GM18867 (cell line): ENCODE measurements around the gene CTTNBP2NL.

Experiments used
- ATAC-seq: cut with Tn5 transposase; IDR thresholded peaks from one replicate; pipeline ENCODE4 v1.9.1; 2021; ENCODE audit warnings: mild to moderate bottlenecking, moderate library complexity; ENCODE audit not compliant: unreplicated experiment

CTTNBP2NL gene, protein sequence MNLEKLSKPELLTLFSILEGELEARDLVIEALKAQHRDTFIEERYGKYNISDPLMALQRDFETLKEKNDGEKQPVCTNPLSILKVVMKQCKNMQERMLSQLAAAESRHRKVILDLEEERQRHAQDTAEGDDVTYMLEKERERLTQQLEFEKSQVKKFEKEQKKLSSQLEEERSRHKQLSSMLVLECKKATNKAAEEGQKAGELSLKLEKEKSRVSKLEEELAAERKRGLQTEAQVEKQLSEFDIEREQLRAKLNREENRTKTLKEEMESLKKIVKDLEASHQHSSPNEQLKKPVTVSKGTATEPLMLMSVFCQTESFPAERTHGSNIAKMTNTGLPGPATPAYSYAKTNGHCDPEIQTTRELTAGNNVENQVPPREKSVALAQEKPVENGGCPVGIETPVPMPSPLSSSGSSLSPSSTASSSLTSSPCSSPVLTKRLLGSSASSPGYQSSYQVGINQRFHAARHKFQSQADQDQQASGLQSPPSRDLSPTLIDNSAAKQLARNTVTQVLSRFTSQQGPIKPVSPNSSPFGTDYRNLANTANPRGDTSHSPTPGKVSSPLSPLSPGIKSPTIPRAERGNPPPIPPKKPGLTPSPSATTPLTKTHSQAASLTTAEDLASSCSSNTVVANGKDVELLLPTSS

DNA sequence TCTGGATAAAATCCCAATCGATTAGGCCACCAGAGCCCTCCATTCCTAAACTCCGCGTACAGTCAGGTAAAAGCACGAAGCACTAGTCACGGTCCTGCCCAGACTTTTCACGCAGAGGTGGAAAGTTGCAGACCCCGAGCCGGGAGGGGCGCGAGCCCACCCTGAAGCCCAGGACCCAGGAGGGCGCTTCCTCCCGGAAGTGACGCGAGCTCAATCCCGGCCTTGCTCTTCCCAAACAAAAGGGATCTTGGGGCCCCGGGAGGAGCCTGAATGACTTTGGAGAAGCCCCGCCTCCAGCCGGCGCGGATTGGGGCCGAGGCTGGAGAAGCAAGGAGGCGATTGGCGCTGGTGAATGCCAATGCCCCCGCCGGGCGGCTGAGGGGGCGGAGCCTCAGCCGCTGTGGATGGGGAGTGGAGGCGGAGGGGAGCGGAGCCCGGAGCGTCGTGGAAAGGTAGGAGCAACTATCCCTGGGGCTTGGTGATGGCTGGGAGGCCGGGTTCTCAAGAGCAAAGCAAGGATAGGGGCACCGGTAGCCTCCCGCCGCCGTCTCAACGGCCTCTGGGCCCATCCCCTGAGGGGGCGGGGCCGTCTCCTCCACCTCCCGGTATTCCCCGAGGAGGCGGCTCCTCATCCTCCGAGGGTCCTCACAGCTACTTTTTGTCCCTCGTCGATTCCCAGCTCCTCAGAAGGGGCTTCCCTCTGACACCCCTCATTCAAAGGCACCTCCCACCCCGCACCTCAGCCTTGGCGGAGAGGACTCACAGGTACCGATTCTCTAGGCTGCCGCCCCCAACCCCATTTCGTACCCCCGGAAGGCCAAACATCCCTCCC is at the start of gene CTTNBP2NL:
Gene CTTNBP2NL, plus strand, starts transcription at position 394 of the 832 bp plus-strand sequence. CDS start 19,952 bp downstream, outside the sequence.
- ATAC-seq: peak; percentile 89

DNA sequence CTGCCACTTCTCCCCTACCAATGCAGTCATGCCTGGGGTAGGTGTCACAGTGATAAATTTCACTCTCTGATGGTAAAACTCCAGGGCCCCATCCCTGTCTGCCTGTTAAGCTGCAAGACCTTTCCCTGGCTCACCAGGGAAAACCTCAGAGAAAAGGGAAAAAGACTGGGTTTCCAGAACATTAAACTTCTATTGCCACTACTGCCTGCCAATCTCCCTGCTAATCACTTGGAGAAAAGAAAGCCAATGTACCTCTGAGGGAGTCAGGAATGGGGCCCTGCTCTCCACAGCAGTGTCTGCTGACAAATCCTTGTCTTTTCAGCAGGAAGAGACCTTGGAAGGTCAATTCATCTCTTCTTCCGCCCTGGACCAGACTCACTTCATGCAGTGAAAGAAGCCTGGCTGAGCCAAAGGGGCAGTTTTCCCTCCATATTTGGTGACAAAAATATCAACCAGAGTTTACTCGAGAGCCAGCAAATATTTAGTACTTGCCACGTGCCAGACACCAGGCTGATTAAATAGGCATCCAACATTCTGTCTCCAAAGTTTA is 49.1 kb upstream of the CTTNBP2NL start:
- ATAC-seq: no peak

DNA sequence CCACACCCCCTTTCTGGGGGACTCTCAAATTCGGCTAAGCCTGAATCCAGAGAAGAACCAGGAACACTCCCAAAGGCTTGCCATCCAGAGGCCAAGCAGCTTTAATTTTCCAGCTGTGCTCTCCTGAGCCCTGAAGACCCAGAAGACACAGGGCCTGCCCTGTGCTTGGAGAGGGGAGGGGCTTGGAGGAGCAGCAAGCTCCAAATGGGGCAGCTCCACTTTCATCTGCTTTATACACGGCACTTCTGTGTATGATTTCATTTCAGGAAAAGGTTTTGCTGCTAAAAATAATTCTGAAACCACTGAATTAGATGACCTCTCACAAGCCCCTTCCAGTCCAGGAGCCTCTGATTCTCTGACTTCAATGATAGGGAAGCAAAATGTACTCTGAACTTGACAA is 39.2 kb upstream of the CTTNBP2NL start:
- no peak for ATAC-seq

DNA sequence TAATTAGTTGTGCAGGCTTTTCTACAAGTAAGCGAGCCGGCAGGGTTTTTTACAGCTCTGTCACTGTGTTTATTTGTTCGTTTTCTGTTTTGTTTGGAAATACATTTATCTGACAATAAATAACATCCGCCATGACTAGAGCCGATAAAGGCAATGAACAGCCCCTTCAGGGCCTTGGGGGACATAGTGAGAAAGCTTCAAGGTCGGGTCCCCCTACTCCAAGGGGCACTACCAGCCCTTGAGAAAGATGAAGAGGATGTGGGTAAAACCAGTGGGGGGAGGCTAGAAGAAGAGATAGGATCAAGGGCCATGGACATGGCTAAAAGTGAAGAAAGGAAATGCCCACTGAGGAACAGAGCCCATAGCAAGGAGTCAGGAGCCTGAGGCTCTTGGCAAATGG is 38.5 kb upstream of the CTTNBP2NL start:
- ATAC-seq: no peak

DNA sequence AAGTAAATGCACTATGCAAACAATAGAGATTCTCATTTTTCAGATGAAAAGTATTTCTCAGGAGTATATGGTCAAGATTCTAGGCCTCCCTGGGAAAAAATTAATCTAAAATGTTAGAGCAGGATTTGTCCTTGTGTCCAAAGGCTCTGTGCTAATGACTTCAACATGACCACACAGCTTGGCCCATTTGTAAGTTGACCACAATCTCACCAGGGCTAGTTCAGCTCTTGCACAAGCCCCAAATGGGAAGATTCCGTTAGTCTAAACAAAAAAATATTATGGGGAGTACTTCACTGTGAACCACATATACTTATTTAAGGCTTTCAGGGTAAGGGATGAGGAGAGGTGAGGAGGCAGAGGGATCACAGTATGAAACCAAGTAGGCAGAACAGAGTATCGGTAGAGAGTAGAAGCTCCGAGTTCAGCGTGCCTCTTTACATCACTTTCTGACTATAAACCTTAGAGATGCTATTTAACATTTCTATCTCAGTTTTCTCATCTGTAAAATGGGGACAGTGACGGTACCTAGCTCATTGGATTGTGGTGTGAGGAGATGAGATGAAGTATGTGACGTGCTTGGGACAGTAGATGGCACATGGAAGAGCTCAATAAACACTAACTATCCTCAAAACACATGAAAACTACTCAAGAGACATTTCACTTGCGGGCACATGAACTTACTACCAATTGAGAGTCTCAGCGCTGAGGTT is 37.8 kb upstream of the CTTNBP2NL start:
- ATAC-seq: no peak

DNA sequence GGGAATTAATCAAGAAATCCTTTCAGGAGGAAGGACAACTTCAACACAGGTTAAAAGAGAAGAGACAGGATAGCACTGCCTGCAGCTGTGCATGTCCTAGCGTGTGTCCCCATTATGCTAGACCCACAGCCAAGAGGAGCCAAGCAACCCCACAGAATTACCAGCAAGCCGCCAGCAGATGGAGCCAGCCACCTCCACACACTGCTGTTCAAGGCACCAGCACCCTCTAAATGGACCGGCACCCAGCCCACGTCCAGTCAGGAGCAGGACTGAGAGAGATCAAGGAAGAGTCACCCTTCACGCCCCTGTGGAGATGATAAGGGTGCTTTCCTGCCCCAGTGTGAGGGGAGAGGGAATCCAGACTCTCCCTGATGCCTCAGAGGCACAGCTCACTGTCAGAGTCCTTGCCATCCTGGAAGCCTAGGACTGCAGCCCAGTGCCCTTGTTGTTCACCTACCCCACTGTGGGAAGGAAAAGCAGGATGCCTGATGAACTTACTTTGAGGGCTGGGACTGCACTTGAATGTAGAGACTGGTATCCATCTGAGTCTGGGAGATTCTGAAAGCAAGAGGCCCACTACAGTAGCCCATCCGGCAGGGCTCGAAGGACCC is 37.1 kb upstream of the CTTNBP2NL start:
- peak; percentile 83 for ATAC-seq

DNA sequence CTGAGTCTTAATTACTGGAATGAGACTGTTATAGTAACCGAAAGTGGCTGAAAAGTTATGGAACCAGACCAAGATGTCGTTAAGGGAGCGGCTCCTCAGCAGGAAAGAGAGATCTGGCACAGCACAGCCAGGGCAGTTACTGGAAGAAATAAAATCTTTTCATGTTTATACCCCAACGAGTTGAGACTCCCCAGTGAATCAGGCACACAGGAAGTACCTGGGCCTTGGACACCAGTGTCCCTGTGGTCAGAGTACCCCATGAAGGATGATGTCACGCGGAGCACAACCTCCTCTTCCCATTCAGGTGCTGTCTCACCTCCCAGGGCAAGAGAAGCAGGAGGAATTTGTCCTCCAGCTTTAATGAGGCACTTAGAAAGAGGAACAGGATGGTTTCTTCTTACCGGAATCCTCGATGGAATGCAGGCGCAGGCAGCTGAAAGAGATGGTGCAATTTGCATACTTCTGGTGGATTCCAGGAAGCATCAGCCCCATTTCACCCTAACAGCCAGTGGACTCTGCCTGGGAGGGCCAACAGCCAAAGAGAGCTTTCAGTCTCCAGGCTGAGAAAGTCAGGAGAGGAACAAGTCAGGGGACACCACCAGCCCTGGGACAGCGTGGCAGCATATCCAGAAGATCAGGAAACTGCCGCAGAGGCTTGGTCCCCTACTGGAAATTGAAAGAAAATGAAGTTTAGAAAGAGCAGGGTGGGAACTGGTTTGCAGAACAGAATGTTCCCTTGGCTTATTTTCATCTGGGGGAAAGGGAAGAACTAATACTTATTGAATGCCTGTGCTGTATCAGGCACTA is 35.9 kb upstream of the CTTNBP2NL start:
- ATAC-seq: no peak

DNA sequence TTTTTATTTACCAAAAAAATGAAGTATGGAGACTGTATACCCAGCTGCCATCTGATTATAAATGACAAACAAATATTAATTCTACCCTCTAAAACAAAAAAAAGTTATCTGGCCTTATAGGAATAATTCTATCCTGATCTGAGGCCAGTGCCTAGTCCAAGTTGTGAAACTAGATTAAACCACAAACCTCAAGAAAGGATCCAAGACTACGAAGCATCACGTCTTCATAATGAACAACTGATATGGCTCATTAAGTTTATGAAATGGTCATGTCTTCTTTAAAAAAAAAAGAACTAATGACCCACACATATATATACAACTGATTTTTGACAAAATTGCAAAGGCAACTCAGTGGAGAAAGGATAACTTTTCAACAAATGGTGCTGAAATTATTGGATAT is 32.4 kb upstream of the CTTNBP2NL start:
- no peak for ATAC-seq

DNA sequence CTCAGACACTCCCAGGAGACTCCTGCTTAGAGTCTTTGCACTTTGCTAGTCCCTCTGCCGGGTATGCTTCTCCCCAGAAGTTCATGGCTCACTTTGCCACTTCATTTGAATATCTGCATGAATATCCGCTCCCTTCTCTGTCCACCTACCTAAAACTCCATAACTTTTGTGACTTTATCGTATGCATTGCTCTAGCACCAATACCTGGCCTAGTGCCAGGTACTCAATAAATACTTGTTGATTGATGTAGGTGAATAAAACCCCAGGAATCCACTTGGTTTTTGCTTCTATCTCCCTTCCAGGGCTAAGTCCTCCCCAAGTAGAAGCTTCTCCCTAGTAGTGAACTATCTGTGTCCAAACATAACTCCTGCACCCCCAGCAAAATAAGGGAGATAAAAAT is 27.8 kb upstream of the CTTNBP2NL start:
- ATAC-seq: no peak

DNA sequence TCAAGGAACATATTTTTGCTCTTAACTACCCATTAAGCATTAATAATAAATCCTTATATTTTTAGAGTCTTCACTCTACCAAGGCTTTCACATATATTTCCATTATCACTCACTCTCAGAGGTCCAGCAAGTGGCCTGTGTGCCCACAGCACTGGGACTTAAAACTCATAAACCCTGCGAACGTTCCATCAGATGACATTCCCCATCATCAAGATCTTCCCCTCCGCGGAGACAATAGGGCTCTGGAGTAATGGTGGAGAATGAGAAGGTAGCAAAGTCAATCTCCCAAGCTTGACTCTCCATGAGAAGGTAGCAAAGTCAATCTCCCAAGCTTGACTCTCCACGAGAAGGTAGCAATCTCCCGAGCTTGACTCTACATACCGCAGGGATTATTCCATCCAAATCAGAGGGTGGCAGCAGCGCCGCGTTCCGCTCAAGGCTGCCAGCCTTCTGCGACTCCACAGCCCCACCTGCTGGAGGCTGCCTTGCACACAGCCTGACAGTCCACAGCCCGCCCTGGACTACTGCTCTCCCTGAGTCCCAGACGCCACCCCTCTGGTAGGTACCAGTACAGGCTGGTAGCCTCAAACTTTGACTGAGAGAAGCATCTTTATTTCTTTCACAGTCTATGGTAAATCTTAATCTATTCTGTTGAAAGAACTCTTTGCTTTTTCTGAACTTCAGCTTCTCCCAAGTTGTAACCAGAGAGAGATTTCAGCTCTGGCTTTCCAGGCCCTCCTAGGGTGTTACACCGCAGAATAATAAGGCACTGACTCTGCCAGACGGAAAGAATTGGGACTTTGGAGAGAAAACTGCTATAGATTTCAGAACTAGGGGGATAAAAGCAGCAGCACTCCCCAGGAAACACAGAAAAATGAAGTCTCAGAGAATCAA is 26.4 kb upstream of the CTTNBP2NL start:
- ATAC-seq: peak; percentile 98

DNA sequence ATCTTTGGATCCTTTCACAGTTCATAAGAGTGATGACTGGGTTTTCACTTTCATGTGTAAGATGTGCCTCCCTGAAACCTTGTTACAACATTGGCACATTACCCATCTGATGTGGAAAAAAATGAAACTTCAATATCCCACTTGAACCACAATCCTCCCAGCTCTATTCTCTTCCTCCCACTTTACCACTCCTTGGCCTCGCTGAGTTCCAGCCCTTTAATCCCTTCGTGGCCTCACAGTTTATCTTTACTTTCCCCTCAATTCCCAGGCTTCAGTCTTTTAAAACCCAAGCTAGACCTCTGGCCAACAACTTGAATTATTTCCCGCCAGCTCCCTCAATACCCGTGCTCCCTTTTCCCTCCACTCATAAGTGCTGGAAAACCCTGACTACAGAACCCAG is 25.0 kb upstream of the CTTNBP2NL start:
- ATAC-seq: no peak

DNA sequence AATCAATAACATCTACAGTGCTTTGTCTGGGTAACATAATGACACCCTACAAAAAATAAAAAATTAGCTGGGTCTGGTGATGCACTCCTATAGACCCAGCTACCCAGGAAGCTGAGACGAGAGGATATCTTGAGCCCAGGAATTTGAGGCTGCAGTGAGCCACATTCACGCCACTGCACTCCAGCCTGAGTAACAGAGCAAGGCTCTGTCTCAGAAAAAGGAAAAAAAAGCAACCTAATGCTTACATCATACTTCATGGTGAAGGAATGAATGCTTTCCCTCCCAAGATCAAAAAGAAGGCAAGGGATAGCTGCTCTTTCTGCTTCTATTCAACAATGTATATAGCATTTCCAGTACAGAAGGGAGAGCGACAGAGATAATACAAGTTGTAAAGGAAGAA is 24.2 kb upstream of the CTTNBP2NL start:
- ATAC-seq: no peak

DNA sequence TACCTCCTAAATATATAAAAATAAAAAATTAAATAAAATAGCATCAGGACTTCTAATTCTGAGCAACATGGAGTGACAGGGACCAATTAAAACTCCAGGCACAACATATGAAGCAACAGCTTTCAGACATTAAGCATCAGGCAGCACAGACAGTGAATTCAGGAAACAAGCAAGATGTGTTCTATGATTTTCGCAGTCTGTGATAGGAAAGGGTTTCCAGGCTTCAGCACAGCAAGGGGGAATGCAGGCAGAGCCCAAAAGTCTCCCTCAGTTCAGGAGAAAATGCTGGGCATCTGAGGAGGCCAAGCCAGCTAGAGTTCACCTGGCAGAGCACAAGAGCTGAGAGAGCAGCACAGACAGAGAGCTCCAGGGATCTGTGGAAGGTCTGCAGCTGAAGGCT is 22.2 kb upstream of the CTTNBP2NL start:
- ATAC-seq: no peak

DNA sequence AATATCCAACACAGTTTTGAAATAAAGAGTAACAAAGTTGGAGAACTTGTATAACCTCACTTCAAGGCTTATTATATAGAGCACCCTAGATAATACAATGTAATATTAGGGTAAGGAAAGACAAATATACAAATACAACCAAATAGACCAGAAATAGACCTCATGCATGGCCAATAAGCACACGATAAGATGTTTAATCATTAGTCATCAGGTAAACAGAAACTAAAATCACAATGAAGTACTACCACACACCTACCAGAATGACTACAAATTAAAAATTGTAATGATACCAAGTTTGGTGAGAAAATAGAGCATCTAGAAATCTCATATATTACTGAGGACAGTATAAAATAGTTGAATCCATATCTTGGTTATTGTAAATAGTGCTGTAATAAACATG is 20.3 kb upstream of the CTTNBP2NL start:
- no peak for ATAC-seq

DNA sequence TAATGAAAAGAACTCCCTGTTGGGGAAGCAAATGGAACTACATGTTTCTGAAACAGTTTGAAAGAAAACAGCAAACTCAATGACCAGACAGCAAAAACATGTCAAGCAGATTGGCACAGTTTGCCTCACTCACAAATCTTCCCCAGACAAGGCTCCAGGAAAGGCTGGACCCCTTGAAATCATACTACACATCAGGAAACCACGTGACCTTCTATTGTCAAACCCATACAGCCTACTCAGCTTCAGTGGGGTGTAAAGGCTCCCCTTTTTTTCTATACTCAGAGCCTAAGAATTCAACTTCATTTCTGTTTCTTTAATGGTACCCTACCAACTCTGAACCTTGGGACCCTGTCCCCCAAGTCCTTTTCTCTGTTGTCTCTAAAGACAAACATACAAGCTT is 15.7 kb upstream of the CTTNBP2NL start:
- no peak for ATAC-seq

DNA sequence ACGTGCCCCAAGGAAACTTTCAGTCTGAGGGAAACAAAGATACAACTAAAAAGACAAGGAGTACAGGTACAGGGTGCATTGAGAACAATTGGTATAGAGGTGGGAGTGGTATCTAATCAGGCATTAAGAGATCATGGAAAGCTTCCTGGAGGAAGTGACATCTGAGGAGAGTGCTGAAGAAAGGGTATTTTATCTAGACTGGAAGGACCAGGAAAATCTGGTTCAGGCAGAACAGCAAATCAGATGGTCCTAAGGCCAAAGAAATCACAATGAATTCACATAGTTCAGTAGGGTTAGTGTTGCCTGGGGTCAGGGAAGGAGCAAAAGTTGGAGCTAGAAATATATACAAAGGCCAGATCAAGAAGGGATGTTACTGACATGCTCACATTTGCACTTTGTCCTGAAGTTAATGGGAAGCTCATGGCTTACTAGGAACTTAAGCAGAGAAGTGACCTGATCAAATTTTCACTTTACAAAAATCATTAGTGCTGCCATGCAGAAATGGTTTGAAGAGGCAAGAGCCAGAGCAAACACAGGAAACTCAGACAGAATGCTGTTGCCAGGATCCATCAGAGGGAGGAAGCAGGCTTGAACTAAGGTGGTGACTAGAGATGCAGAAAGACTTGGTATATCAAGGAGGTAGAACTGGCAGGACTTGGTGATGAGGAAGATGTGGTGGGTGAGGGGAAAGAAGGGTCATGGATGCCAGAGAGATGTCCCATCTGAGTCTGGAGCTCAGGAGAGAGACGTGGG is 14.5 kb upstream of the CTTNBP2NL start:
- no peak for ATAC-seq

DNA sequence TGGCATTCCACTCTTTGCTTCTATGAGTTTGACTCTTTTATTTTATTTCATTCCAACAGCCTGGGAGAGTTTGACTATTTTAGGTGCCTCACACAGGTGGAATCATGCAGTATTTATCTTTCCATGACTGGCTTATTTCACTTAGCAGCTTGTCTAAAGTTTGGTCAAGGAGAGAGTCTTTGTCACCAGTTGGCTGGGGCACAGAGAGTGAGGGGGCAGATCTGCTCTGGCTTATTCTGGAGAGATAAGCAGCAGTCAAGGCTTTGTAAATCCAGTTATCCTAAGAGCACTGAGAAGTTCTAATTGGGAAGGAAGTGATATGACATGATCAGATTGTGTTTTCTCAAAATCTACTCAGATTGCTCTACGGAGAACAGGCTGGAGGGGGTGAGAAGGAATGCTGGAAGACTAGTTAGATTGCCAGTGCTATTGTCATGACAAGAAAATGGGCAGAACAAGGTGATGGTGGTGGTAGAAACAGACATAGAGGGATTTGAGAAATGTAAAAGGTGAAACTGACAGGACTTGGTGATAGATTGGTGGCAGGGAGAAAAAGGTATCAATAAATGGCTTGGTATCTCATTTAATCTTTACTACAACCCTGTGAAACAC is 12.1 kb upstream of the CTTNBP2NL start:
- ATAC-seq: no peak
